Astrocyte (in vitro differentiated cells and primary cell): ENCODE data around the gene ALDH3A1.

Experiments
- CTCF ChIP-seq: IDR thresholded peaks from 2 replicates; pipeline ENCODE4 v1.5.1; 2011; ENCODE audit warnings: low read depth, mild to moderate bottlenecking, inconsistent platforms, low read length, moderate library complexity; ENCODE audit not compliant: insufficient read depth
- EZH2 ChIP-seq: IDR thresholded peaks from 2 replicates; pipeline ENCODE4 v1.6.1; 2012; ENCODE audit warnings: mild to moderate bottlenecking, low read length, inconsistent platforms; ENCODE audit not compliant: insufficient read depth

- TF ChIP-seq EZH2 (no peak), CTCF (no peak)
Observed at GRCh38 chr17:19763416-19763815, 15.3 kb upstream of the ALDH3A1 start.
